RWPE2 (cell line): Measurements from ENCODE around the gene ASGR2.

Source experiments
- ATAC-seq: fragments of 200-7000 bp; cut with Tn5 transposase; 3 replicates; pipeline ENCODE4 v1.9.1; 2021; ENCODE audit warnings: low read depth
- DNase-seq: peaks from one replicate; pipeline ENCODE4 v3.0.0-alpha.2; 2020; ENCODE audit warnings: low spot score
- H3K27ac ChIP-seq: fragments of 450-650 bp; 2 replicates; pipeline ENCODE4 v1.5.1; 2017; ENCODE audit warnings: mild to moderate bottlenecking; ENCODE audit not compliant: poor library complexity, severe bottlenecking
- H3K27me3 ChIP-seq: fragments of 250-450 bp; sonication (Bioruptor Pico); 2 replicates; pipeline ENCODE4 v1.5.1; 2021; ENCODE audit warnings: mild to moderate bottlenecking, moderate library complexity; ENCODE audit not compliant: insufficient read depth, poor library complexity, severe bottlenecking
- H3K36me3 ChIP-seq: fragments of 250-450 bp; sonication (Bioruptor Pico); 2 replicates; pipeline ENCODE4 v1.5.1; 2020; ENCODE audit warnings: low read depth, mild to moderate bottlenecking, moderate library complexity
- H3K4me1 ChIP-seq: fragments of 250-450 bp; sonication (Bioruptor Pico); 2 replicates; pipeline ENCODE4 v1.5.1; 2021; ENCODE audit warnings: mild to moderate bottlenecking, moderate library complexity; ENCODE audit not compliant: insufficient read depth, poor library complexity, severe bottlenecking
- H3K4me3 ChIP-seq: fragments of 250-450 bp; sonication (Bioruptor Pico); 2 replicates; pipeline ENCODE4 v1.5.1; 2021; ENCODE audit warnings: mild to moderate bottlenecking, moderate library complexity; ENCODE audit not compliant: severe bottlenecking
- H3K9me3 ChIP-seq: fragments of 250-450 bp; sonication (Bioruptor Pico); 2 replicates; pipeline ENCODE4 v1.5.1; 2021; ENCODE audit warnings: mild to moderate bottlenecking, moderate library complexity; ENCODE audit not compliant: severe bottlenecking
- TF ChIP-seq, protein P1 (sequence below): fragments of 450-650 bp; IDR thresholded peaks from one replicate; pipeline ENCODE4 v1.5.1; 2017; ENCODE audit warnings: mild to moderate bottlenecking, moderate library complexity; ENCODE audit not compliant: poor library complexity, severe bottlenecking

The ASGR2 gene

DNA sequence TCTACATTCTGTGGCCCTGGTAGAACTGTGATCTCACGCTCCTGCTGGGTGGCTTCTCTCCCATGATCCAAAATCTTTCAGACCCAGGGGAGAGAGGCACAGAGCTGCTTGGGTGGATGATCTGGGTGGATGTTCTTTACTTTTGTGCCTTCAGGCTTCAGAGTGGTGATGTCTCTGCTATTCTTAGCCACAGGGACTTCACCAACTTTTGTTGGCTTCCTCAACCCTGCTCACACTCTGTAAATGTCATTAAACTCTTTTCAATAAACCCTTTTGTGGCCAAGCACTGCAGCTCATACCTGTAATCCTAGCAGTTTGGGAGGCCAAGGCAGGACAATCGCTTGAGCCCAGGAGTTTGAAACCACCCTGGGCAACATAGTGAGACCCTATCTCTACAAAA is 42.2 kb downstream of the ASGR2 start:
- TF ChIP-seq, protein P1, sequence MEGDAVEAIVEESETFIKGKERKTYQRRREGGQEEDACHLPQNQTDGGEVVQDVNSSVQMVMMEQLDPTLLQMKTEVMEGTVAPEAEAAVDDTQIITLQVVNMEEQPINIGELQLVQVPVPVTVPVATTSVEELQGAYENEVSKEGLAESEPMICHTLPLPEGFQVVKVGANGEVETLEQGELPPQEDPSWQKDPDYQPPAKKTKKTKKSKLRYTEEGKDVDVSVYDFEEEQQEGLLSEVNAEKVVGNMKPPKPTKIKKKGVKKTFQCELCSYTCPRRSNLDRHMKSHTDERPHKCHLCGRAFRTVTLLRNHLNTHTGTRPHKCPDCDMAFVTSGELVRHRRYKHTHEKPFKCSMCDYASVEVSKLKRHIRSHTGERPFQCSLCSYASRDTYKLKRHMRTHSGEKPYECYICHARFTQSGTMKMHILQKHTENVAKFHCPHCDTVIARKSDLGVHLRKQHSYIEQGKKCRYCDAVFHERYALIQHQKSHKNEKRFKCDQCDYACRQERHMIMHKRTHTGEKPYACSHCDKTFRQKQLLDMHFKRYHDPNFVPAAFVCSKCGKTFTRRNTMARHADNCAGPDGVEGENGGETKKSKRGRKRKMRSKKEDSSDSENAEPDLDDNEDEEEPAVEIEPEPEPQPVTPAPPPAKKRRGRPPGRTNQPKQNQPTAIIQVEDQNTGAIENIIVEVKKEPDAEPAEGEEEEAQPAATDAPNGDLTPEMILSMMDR = no peak
- Histone ChIP-seq H3K36me3 (no peaks in the 10 kb centered on the region), H3K27me3 (no peaks in the 10 kb centered on the region), H3K9me3 (peaks cover 10% of the 10 kb centered on the region), H3K4me1 (no peaks in the 10 kb centered on the region), H3K4me3 (no peak overlapping the region), H3K27ac (no peak overlapping the region)
- no peak for DNase-seq
- ATAC-seq = no peak

DNA sequence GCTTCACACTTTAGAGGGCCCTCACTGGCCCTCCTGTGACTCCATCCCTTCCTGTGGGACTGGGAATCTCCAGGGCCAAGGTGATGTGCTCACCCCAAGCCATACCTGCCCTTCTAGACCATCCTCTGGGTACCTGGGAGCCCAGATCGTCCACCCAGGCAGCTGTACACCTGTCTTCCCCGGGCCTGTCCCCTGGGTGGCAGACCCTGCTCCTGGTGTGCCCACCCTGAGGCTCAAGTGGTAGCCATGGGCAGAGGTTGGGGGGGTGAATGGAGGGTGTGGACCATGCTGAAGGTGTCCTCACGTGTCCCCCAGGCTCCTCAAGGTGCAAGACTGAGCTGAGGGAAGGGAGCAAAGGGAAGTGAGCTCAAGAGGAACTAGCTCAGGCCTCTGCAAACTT is 43.9 kb downstream of the ASGR2 start:
- H3K4me3 ChIP-seq = no peak overlapping the region
- H3K4me1 ChIP-seq = no peaks in the 10 kb centered on the region
- TF ChIP-seq, protein P1 = no peak
- ATAC-seq (no peak), DNase-seq (no peak)
- peaks cover 10% of the 10 kb centered on the region for H3K9me3 ChIP-seq
- no peaks in the 10 kb centered on the region for H3K27me3 ChIP-seq
- no peaks in the 10 kb centered on the region for H3K36me3 ChIP-seq
- no peak overlapping the region for H3K27ac ChIP-seq

GRCh38 chr17:7068268-7068667 is 46.4 kb downstream of the ASGR2 start:
- peaks cover 10% of the 10 kb centered on the region for H3K9me3 ChIP-seq
- H3K4me1 ChIP-seq = no peaks in the 10 kb centered on the region
- TF ChIP-seq, protein P1 = no peak
- no peak overlapping the region for H3K4me3 ChIP-seq
- H3K36me3 ChIP-seq = no peaks in the 10 kb centered on the region
- no peaks in the 10 kb centered on the region for H3K27me3 ChIP-seq
- no peak for ATAC-seq
- no peak for DNase-seq
- no peak overlapping the region for H3K27ac ChIP-seq

- no peak for DNase-seq
- TF ChIP-seq, protein P1 = no peak
- no peaks in the 10 kb centered on the region for H3K36me3 ChIP-seq
Measured at GRCh38 chr17:7067198-7067597, 47.4 kb downstream of the ASGR2 start.

GRCh38 chr17:7064261-7064660 is 50.4 kb downstream of the ASGR2 start:
- Histone ChIP-seq H3K4me1 (peaks cover 10% of the 10 kb centered on the region), H3K27ac (no peak overlapping the region), H3K9me3 (peaks cover 10% of the 10 kb centered on the region), H3K4me3 (no peak overlapping the region), H3K27me3 (no peaks in the 10 kb centered on the region), H3K36me3 (no peaks in the 10 kb centered on the region)
- TF ChIP-seq, protein P1 = no peak
- ATAC-seq = no peak
- no peak for DNase-seq

More at GRCh38 chr17:7067198-7067597, 47.4 kb downstream of the ASGR2 start:
- Histone ChIP-seq H3K4me1 (no peaks in the 10 kb centered on the region), H3K9me3 (peaks cover 10% of the 10 kb centered on the region), H3K4me3 (no peak overlapping the region), H3K27ac (no peak overlapping the region), H3K27me3 (no peaks in the 10 kb centered on the region)
- ATAC-seq = no peak
